Trophoblast cell (in vitro differentiated cells and primary cell): ENCODE measurements around the gene ZDHHC14.

Experiments
- DNase-seq, 2 donors: peaks; one replicate each; pipeline ENCODE4 v3.0.0-alpha.2; 2016
- H2AFZ ChIP-seq: 2 replicates; pipeline ENCODE4 v1.6.1; 2013; ENCODE audit warnings: low read length, moderate library complexity, mild to moderate bottlenecking; ENCODE audit not compliant: insufficient read depth, poor library complexity
- H2AK5ac ChIP-seq: 2 replicates; pipeline ENCODE4 v1.6.1; 2013; ENCODE audit warnings: mild to moderate bottlenecking, low read length
- H2BK120ac ChIP-seq: 2 replicates; pipeline ENCODE4 v1.6.1; 2013; ENCODE audit warnings: low read length, mild to moderate bottlenecking, moderate library complexity; ENCODE audit not compliant: insufficient read depth, poor library complexity
- H2BK12ac ChIP-seq: 2 replicates; pipeline ENCODE4 v1.6.1; 2013; ENCODE audit warnings: mild to moderate bottlenecking, low read length, moderate library complexity
- H2BK5ac ChIP-seq: 2 replicates; pipeline ENCODE4 v1.6.1; 2013; ENCODE audit warnings: low read length, low read depth, moderate library complexity, mild to moderate bottlenecking; ENCODE audit not compliant: poor library complexity
- H3K14ac ChIP-seq: 2 replicates; pipeline ENCODE4 v1.6.1; 2013; ENCODE audit warnings: mild to moderate bottlenecking, low read length
- H3K18ac ChIP-seq: 2 replicates; pipeline ENCODE4 v1.6.1; 2013; ENCODE audit warnings: mild to moderate bottlenecking, low read length
- H3K23ac ChIP-seq: 2 replicates; pipeline ENCODE4 v1.6.1; 2013; ENCODE audit warnings: low read length
- H3K27ac ChIP-seq: 2 replicates; pipeline ENCODE4 v1.5.1; 2013; ENCODE audit warnings: low read depth, mild to moderate bottlenecking, inconsistent platforms, low read length, moderate library complexity
- H3K27me3 ChIP-seq: 2 replicates; pipeline ENCODE4 v1.6.1; 2013; ENCODE audit warnings: inconsistent platforms, mild to moderate bottlenecking, low read length, moderate library complexity; ENCODE audit not compliant: insufficient read depth
- H3K36me3 ChIP-seq, 2 experiments: 1 replicate in 1 of 2; 2 replicates in 1 of 2; pipeline ENCODE4 v1.6.1; 2013; ENCODE audit warnings: low read length in 2 of 2, mild to moderate bottlenecking in 2 of 2, moderate library complexity in 1 of 2; ENCODE audit not compliant: insufficient read depth in 2 of 2, control insufficient read depth in 1 of 2
- H3K4ac ChIP-seq: 2 replicates; pipeline ENCODE4 v1.6.1; 2013; ENCODE audit warnings: low read depth, mild to moderate bottlenecking, low read length, moderate library complexity
- H3K4me1 ChIP-seq, 2 experiments: 1 replicate in 1 of 2; 2 replicates in 1 of 2; pipeline ENCODE4 v1.6.1; 2013; ENCODE audit warnings: low read length in 2 of 2, mild to moderate bottlenecking in 2 of 2, moderate library complexity in 1 of 2; ENCODE audit not compliant: insufficient read depth in 2 of 2, control insufficient read depth in 1 of 2
- H3K4me2 ChIP-seq: 2 replicates; pipeline ENCODE4 v1.6.1; 2013; ENCODE audit warnings: inconsistent platforms, mild to moderate bottlenecking, low read length, moderate library complexity
- H3K4me3 ChIP-seq: 2 replicates; pipeline ENCODE4 v1.5.1; 2013; ENCODE audit warnings: mild to moderate bottlenecking, low read depth, low read length, inconsistent platforms
- H3K79me1 ChIP-seq: one replicate; pipeline ENCODE4 v1.6.1; 2013; ENCODE audit warnings: low read length
- H3K79me2 ChIP-seq: 2 replicates; pipeline ENCODE4 v1.6.1; 2013; ENCODE audit warnings: low read length, mild to moderate bottlenecking; ENCODE audit not compliant: control insufficient read depth, insufficient read depth, poor library complexity
- H3K9ac ChIP-seq: 2 replicates; pipeline ENCODE4 v1.6.1; 2013; ENCODE audit warnings: mild to moderate bottlenecking, low read length
- H3K9me3 ChIP-seq: 2 replicates; pipeline ENCODE4 v1.6.1; 2013; ENCODE audit warnings: low read depth, mild to moderate bottlenecking, control low read depth, inconsistent platforms, low read length; ENCODE audit not compliant: insufficient read depth
- H4K12ac ChIP-seq: 2 replicates; pipeline ENCODE4 v1.6.1; 2013; ENCODE audit warnings: low read depth, mild to moderate bottlenecking, low read length, moderate library complexity
- H4K8ac ChIP-seq: 2 replicates; pipeline ENCODE4 v1.6.1; 2013; ENCODE audit warnings: low read depth, mild to moderate bottlenecking, low read length, moderate library complexity
- H4K91ac ChIP-seq: one replicate; pipeline ENCODE4 v1.6.1; 2013; ENCODE audit warnings: low read depth, mild to moderate bottlenecking, low read length, moderate library complexity
- WGBS: extraction: QIAGEN DNeasy Blood & Tissue Kit; methylation state at CpG from one replicate; pipeline ENCODE4 v1.1.7; 2013; ENCODE audit warnings: missing lambda C conversion rate; ENCODE audit not compliant: insufficient read length, insufficient coverage; ENCODE audit errors: extremely low coverage; 5-methylcytosine and 5-hydroxymethylcytosine counted together

Gene ZDHHC14

DNA sequence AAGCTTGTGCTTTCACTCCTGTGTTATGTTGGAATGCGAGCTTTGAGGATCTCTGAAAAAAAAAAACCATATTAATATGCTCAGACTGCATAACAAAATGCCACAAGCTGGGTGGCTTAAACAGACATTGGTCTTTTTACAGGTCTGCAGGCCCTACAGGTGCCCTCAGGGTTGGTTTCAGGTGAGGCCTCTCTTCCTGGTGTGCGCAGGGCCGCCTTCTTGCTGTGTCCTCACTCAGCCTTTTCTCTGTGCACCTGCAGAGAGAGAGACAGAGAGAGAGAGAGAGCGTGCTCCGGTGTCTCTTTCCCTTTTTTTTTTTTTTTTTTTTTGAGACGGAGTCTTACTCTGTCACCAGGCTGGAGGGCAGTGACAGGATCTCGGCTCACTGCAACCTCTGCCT, 327.9 kb downstream of the ZDHHC14 start:
- Histone ChIP-seq H2BK5ac (no peak overlapping the region), H3K9ac (no peak overlapping the region), H3K27me3 (no peaks in the 10 kb centered on the region), H3K79me2 (no peaks in the 10 kb centered on the region), H3K4me3 (no peak overlapping the region), H3K4ac (no peak overlapping the region), H3K23ac (no peak overlapping the region), H2BK12ac (no peak overlapping the region), H3K9me3 (peaks cover 2% of the 10 kb centered on the region), H3K14ac (no peak overlapping the region), H3K79me1 (no peaks in the 10 kb centered on the region), H4K12ac (no peak overlapping the region), H2BK120ac (no peak overlapping the region), H4K91ac (no peak overlapping the region), H3K36me3 (no peaks in the 10 kb centered on the region), H2AK5ac (no peak overlapping the region), H3K18ac (no peak overlapping the region), H2AFZ (no peak overlapping the region), H3K27ac (no peak overlapping the region), H4K8ac (no peak overlapping the region), H3K4me2 (no peak overlapping the region), H3K4me1 (peaks cover 0 to 3% of the 10 kb centered on the region in 2 experiments)
- WGBS = no CpG with 5 or more reads among the region's 7 CpGs
- no peak for DNase-seq

DNA sequence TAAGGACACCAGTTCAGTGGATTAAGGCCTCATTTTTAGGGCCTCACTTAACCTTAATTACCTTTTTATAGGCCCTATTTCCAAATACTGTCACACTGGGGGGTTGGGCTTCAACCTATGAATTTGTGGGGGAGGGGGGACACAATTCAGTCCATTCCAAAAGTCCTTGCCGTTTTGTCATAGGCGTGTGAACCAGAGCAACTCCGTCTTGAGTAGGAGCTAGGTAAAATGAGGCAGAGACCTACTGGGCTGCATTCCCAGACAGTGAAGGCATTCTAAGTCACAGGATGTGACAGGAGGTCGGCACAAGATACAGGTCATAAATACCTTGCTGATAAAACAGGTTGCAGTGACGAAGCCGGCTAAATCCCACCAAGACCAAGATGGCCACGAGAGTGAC, 328.6 kb downstream of the ZDHHC14 start:
- H3K36me3 ChIP-seq = no peaks in the 10 kb centered on the region
- no peak overlapping the region for H4K8ac ChIP-seq
- H3K27ac ChIP-seq = no peak overlapping the region
- no CpG with 5 or more reads among the region's 7 CpGs for WGBS
- no peak overlapping the region for H3K18ac ChIP-seq
- no peak overlapping the region for H3K9ac ChIP-seq
- no peaks in the 10 kb centered on the region for H3K79me1 ChIP-seq
- H3K79me2 ChIP-seq = no peaks in the 10 kb centered on the region
- H3K9me3 ChIP-seq = peaks cover 2% of the 10 kb centered on the region
- no peak overlapping the region for H3K4ac ChIP-seq
- H4K12ac ChIP-seq = no peak overlapping the region
- no peak for DNase-seq
- H2BK12ac ChIP-seq = no peak overlapping the region
- no peak overlapping the region for H4K91ac ChIP-seq
- no peak overlapping the region for H2BK120ac ChIP-seq
- no peak overlapping the region for H2AFZ ChIP-seq
- no peak overlapping the region for H3K14ac ChIP-seq
- no peak overlapping the region for H3K4me3 ChIP-seq
- H2AK5ac ChIP-seq = no peak overlapping the region
- peaks cover 0 to 3% of the 10 kb centered on the region in 2 experiments for H3K4me1 ChIP-seq
- no peak overlapping the region for H2BK5ac ChIP-seq
- H3K4me2 ChIP-seq = no peak overlapping the region
- no peaks in the 10 kb centered on the region for H3K27me3 ChIP-seq
- no peak overlapping the region for H3K23ac ChIP-seq

- Histone ChIP-seq H2BK5ac (no peak overlapping the region), H3K9ac (no peak overlapping the region), H2AFZ (no peak overlapping the region), H3K4ac (no peak overlapping the region), H3K4me2 (no peak overlapping the region), H4K91ac (no peak overlapping the region), H3K27ac (no peak overlapping the region), H2BK12ac (no peak overlapping the region), H3K27me3 (no peaks in the 10 kb centered on the region), H3K36me3 (no peaks in the 10 kb centered on the region), H3K4me3 (no peak overlapping the region), H3K14ac (no peak overlapping the region), H4K12ac (no peak overlapping the region), H3K4me1 (peaks cover 0 to 3% of the 10 kb centered on the region in 2 experiments), H4K8ac (no peak overlapping the region), H3K23ac (no peak overlapping the region), H3K79me2 (no peaks in the 10 kb centered on the region), H3K18ac (no peak overlapping the region), H3K79me1 (no peaks in the 10 kb centered on the region), H2BK120ac (no peak overlapping the region), H2AK5ac (no peak overlapping the region), H3K9me3 (peaks cover 2% of the 10 kb centered on the region)
- peak in 1 of 2 donors; percentile 29 for DNase-seq
- no CpG with 5 or more reads among the region's 7 CpGs for WGBS
Measured at GRCh38 chr6:157710604-157711003, 329.6 kb downstream of the ZDHHC14 start.

DNA sequence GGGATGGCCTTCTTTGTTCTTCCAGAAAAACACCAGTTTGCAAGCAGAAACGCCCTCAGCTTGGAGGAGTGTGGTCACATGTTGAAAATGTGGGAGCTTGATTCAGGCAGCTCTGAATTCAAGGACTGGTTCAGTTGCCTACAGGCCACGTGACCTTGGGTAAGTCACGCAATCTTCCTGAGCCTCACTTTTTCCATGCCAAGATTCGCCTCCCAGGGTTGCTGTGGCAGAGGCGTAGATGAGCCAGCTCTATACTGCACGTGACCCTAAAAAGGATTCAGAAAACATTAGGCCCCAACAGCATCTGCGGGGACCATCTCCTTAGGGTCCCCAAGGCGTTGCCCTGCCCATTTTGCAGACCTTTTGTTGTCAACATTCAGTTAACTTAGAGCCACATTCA, 330.1 kb downstream of the ZDHHC14 start:
- Histone ChIP-seq H3K79me1 (no peaks in the 10 kb centered on the region), H3K4me1 (peaks cover 1 to 3% of the 10 kb centered on the region in 2 experiments), H4K12ac (no peak overlapping the region), H3K23ac (no peak overlapping the region), H3K4me3 (no peak overlapping the region), H2BK5ac (no peak overlapping the region), H4K91ac (no peak overlapping the region), H2AFZ (no peak overlapping the region), H3K4ac (no peak overlapping the region), H2BK120ac (no peak overlapping the region), H3K27ac (no peak overlapping the region), H2BK12ac (no peak overlapping the region), H3K9me3 (peaks cover 2% of the 10 kb centered on the region), H3K18ac (no peak overlapping the region), H3K36me3 (no peaks in the 10 kb centered on the region), H3K27me3 (no peaks in the 10 kb centered on the region), H3K9ac (no peak overlapping the region), H3K4me2 (no peak overlapping the region), H2AK5ac (no peak overlapping the region), H3K79me2 (no peaks in the 10 kb centered on the region), H3K14ac (no peak overlapping the region), H4K8ac (no peak overlapping the region)
- no CpG with 5 or more reads among the region's 8 CpGs for WGBS
- DNase-seq = no peak
